Amniotic stem cell (primary cell): ENCODE measurements around the gene PTCD1.

Experiments used
- DNase-seq: peaks from one replicate; lab custom pipeline; 2025; lab: John Stamatoyannopoulos, UW

The PTCD1 gene

GRCh38 chr7:99368750-99369389, 69.7 kb downstream of the PTCD1 start:
- no peak for DNase-seq
